ENCODE measurements around the gene NCAPH2. TPM values are rescaled to one million over a fixed set of nuclear protein-coding genes. Genes with fewer than 3 reads are reported as not detected.

NCAPH2 gene
- total RNA-seq, 2 donors from 2014 or later: 43.7 to 59.6 TPM

DNA sequence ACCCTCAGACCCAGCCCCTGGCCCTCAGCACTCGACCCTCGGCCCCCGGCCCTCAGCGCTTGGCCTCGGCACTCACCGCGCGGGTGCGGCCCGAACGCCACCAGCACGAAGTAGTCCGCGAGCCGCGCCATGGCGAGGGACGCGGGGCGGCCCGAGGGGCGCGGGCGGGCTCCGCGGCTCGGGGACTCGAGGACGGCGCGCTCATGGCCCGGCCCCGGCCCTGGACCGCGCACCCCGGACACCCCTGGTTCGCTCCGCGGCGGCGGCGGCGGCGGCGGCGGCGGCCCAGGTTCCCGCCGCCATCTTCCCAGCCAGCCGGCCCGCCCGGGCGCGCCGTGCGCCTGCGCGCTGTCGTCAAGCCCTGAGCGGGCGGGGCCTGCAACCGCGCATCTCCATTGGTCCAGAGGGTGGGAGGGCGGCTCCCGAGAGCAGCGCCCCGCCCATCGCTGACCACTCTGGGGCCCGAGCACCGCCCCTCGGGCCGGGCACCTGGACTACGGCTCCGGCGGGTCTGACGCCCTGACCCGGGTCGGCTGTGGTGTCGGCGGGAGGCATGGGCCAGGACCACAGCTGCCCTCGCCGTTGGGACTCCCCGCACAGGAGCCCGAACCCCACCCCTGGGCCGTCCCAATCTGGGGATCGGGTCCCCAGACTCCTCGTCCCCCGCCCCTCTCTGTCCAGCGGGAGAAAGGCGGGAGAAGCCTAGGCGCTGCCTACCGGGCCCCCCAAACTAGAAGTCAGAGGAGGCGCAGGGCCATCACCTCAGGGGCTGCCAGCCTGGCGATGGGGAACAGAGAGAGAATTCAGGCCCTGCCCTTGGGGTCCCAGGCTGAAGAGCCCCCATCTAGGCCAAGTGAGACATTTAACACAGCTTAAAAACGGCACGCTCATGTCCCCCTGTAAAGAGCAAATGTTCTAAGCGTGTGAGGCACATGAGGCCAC lies 33.0 kb upstream of the NCAPH2 start, which contains the start of gene SBF1:
TSS of gene SBF1 (minus strand) at position 326 of the 942 bp plus-strand sequence. CDS start at position 131, 195 bp downstream.
- H3K9me3 ChIP-seq: no peaks in the 10 kb centered on the region
- WGBS: 2% methylated on average over 52 of the region's 97 CpGs
- H3K36me3 ChIP-seq: no peaks in the 10 kb centered on the region
- peak within 1 kb of the TSS; percentile 77 to 82 for H3K27ac ChIP-seq
- peak; percentile 91 for DNase-seq (ENCODE audit: low spot score)
- intact Hi-C loops (cut with DNase I): no loop called here
- no peaks in the 10 kb centered on the region for H3K27me3 ChIP-seq (replicated peaks; ENCODE audit: insufficient read depth)
- peak within 1 kb of the TSS; percentile 86 for H3K4me3 ChIP-seq
- H3K4me1 ChIP-seq (replicated peaks): peaks cover 32% of the 10 kb centered on the region
- peak; percentile 69 for TF ChIP-seq POLR2A (IDR thresholded peaks at IDR 0.05)
- peak; percentile 73 for TF ChIP-seq POLR2AphosphoS5 (IDR thresholded peaks at IDR 0.05)
- TF ChIP-seq, protein P1, sequence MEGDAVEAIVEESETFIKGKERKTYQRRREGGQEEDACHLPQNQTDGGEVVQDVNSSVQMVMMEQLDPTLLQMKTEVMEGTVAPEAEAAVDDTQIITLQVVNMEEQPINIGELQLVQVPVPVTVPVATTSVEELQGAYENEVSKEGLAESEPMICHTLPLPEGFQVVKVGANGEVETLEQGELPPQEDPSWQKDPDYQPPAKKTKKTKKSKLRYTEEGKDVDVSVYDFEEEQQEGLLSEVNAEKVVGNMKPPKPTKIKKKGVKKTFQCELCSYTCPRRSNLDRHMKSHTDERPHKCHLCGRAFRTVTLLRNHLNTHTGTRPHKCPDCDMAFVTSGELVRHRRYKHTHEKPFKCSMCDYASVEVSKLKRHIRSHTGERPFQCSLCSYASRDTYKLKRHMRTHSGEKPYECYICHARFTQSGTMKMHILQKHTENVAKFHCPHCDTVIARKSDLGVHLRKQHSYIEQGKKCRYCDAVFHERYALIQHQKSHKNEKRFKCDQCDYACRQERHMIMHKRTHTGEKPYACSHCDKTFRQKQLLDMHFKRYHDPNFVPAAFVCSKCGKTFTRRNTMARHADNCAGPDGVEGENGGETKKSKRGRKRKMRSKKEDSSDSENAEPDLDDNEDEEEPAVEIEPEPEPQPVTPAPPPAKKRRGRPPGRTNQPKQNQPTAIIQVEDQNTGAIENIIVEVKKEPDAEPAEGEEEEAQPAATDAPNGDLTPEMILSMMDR (IDR thresholded peaks at IDR 0.05): peak in 1 of 4 experiments; percentile 7

DNA sequence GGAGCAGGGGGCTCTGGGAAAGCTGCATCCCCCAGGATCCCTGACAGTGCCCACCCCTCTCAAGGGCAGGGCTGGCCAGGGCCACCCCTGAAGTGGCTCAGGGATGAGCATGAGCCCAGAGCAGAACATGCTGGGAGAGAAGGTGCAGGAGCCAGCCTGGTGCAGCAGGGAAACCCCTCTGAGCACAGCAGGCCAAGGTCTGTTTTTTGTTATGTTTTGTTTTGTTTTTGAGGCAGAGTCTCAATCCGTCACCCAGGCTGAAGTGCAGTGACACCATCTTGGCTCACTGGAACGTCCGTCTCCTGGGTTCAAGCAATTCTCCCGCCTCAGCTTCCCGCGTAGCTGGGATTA lies 32.4 kb upstream of the NCAPH2 start:
- Histone ChIP-seq H3K27ac (peak overlapping the region in 1 of 2 donors; percentile 77), H3K4me3 (peak overlapping the region in 1 of 2 donors; percentile 86), H3K27me3 (replicated peaks; ENCODE audit: insufficient read depth) (no peaks in the 10 kb centered on the region), H3K4me1 (replicated peaks) (peaks cover 25% of the 10 kb centered on the region), H3K9me3 (no peaks in the 10 kb centered on the region), H3K36me3 (no peaks in the 10 kb centered on the region)
- DNase-seq (ENCODE audit: low spot score): no peak
- intact Hi-C loops (cut with DNase I): no loop called here
- TF ChIP-seq POLR2A (IDR thresholded peaks at IDR 0.05): no peak
- TF ChIP-seq, protein P1 (IDR thresholded peaks at IDR 0.05): no peak
- TF ChIP-seq POLR2AphosphoS5 (IDR thresholded peaks at IDR 0.05): no peak
- 94% methylated on average over 6 of the region's 6 CpGs for WGBS

DNA sequence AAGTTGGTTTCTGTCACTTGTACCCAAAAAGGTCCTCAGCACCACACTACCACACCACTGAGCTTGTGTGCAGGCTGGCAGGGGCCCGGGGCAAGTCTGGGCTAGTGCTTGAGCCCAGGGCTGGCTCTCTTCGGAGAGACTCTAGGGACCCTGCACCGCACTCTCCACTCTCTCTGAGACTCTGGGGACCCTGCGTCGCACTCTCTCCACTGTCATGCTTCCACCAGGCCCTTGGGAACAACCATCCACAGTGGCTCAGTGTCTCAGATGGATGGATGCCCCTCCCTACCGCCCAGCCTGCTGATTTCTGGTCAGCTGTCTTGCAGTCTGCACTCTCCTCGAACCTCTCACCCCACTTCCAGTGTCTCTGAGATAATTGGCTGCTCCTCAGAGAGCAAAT lies 31.2 kb upstream of the NCAPH2 start:
- Histone ChIP-seq H3K27ac (no peak overlapping the region), H3K9me3 (no peaks in the 10 kb centered on the region), H3K36me3 (no peaks in the 10 kb centered on the region), H3K4me1 (replicated peaks) (peaks cover 18% of the 10 kb centered on the region), H3K4me3 (no peak overlapping the region), H3K27me3 (replicated peaks; ENCODE audit: insufficient read depth) (no peaks in the 10 kb centered on the region)
- intact Hi-C loops (cut with DNase I): no loop called here
- no peak for DNase-seq (ENCODE audit: low spot score)
- WGBS: 29% methylated on average over 7 of the region's 7 CpGs
- no peak for TF ChIP-seq POLR2AphosphoS5 (IDR thresholded peaks at IDR 0.05)
- TF ChIP-seq, protein P1 (IDR thresholded peaks at IDR 0.05): no peak
- TF ChIP-seq POLR2A (IDR thresholded peaks at IDR 0.05): no peak

DNA sequence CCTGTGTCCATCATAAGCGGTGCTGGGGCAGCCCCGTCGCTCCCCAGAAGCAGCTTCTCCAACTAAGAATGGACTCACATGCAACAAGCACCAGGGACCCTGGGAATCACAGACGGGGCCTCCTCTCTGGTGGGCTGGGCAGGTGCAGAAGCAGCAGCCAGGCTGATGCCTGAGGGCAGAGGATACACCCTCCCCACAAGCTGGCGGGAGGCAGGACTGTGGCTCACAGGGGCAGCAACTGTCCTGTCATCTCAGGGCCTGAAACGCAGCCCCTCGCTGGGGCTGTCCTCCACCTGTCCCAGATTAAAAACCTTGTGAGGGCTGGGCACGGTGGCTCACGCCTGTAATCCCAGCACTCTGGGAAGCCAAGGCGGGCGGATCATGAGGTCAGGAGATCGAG lies 30.1 kb upstream of the NCAPH2 start:
- H3K4me1 ChIP-seq (replicated peaks): peaks cover 15% of the 10 kb centered on the region
- H3K36me3 ChIP-seq: no peaks in the 10 kb centered on the region
- no peak overlapping the region for H3K4me3 ChIP-seq
- intact Hi-C loops (cut with DNase I): no loop called here
- WGBS: 89% methylated on average over 12 of the region's 12 CpGs
- TF ChIP-seq POLR2AphosphoS5 (IDR thresholded peaks at IDR 0.05) (no peak), POLR2A (IDR thresholded peaks at IDR 0.05) (no peak)
- no peaks in the 10 kb centered on the region for H3K27me3 ChIP-seq (replicated peaks; ENCODE audit: insufficient read depth)
- H3K27ac ChIP-seq: no peak overlapping the region
- DNase-seq (ENCODE audit: low spot score): no peak
- H3K9me3 ChIP-seq: no peaks in the 10 kb centered on the region

DNA sequence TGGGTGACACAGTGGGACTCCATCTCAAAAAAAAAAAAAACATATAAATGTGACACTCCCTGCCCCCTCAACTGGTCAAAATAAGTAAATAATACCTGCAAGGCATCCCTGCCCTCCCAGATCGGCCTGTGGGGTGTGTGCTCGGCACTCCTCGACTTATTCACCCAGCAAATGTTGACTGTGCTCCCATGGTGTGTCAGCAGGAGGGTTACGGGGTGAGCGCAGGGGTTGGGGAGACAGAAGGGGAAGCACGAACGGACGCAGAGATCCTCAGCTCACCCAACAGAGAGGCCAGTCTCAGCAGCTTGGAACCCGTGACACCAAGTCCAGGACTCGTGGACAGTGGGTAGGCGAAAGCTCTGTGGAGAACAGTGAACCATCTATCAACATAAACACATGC lies 28.3 kb upstream of the NCAPH2 start:
- H3K27me3 ChIP-seq (replicated peaks; ENCODE audit: insufficient read depth): no peaks in the 10 kb centered on the region
- 73% methylated on average over 11 of the region's 11 CpGs for WGBS
- intact Hi-C loops (cut with DNase I): no loop called here
- TF ChIP-seq, protein P1 (IDR thresholded peaks at IDR 0.05): no peak
- DNase-seq (ENCODE audit: low spot score): no peak
- no peaks in the 10 kb centered on the region for H3K9me3 ChIP-seq
- H3K27ac ChIP-seq: no peak overlapping the region
- no peaks in the 10 kb centered on the region for H3K36me3 ChIP-seq
- peaks cover 5% of the 10 kb centered on the region for H3K4me1 ChIP-seq (replicated peaks)
- H3K4me3 ChIP-seq: no peak overlapping the region
